K562 (cell line): Measurements from ENCODE around the gene MALAT1. TPM values are rescaled to one million over a fixed set of nuclear protein-coding genes. Genes with fewer than 3 reads are reported as not detected.
A peak's percentile ranks its signal among the peaks of the same experiment; 100 is the strongest.

Experiments used
- ASH1L ChIP-seq: fragments of 450-650 bp; IDR thresholded peaks from 2 replicates; pipeline ENCODE4 v1.6.1; 2018; ENCODE audit warnings: borderline replicate concordance, mild to moderate bottlenecking, low read depth; ENCODE audit not compliant: partially characterized antibody
- CBX1 ChIP-seq: sonication (generic); IDR thresholded peaks from 2 replicates; pipeline ENCODE4 v1.6.1; 2016; ENCODE audit warnings: antibody characterized with exemption, low read depth, mild to moderate bottlenecking
- CEBPB ChIP-seq: fragments of 450-650 bp; IDR thresholded peaks from 2 replicates; pipeline ENCODE4 v1.6.1; 2016; ENCODE audit warnings: missing genetic modification characterization, missing compliant biosample characterization
- EZH2 ChIP-seq: IDR thresholded peaks from 2 replicates; pipeline ENCODE4 v1.6.1; 2012; ENCODE audit warnings: low read depth, mild to moderate bottlenecking, inconsistent platforms, low read length, borderline replicate concordance
- FOXA1 ChIP-seq: fragments of 450-650 bp; IDR thresholded peaks from 2 replicates; pipeline ENCODE4 v1.6.1; 2016; ENCODE audit warnings: mild to moderate bottlenecking, borderline replicate concordance
- ILF3 ChIP-seq: fragments of 450-650 bp; IDR thresholded peaks from 2 replicates; pipeline ENCODE4 v1.6.1; 2018; ENCODE audit warnings: antibody characterized with exemption, mild to moderate bottlenecking, moderate library complexity, borderline replicate concordance
- IRF2 ChIP-seq: sonication (generic); formaldehyde crosslinking; IDR thresholded peaks from 2 replicates; pipeline ENCODE4 v1.8.1; 2022; ENCODE audit warnings: mild to moderate bottlenecking, missing genetic modification reagents
- KAT8 ChIP-seq: fragments of 450-650 bp; IDR thresholded peaks from 2 replicates; pipeline ENCODE4 v1.6.1; 2016; ENCODE audit warnings: low read depth, mild to moderate bottlenecking
- NR4A1 ChIP-seq, 2 experiments: fragments of 250-450 bp in 1 of 2; fragments of 450-650 bp in 1 of 2; sonication (Bioruptor Pico) in 1 of 2; IDR thresholded peaks; 2 replicates each; pipeline versions ENCODE4 v1.4.0 to v1.6.1; 2016 to 2020; ENCODE audit warnings: mild to moderate bottlenecking in 2 of 2, missing compliant biosample characterization in 1 of 2, missing genetic modification characterization in 1 of 2, moderate library complexity in 1 of 2
- POLR2A ChIP-seq: fragments of 450-650 bp; conservative IDR thresholded peaks from 2 replicates; pipeline ENCODE4 v1.6.1; 2016
- SIN3B ChIP-seq: fragments of 450-650 bp; IDR thresholded peaks from 2 replicates; pipeline ENCODE4 v1.6.1; 2017; ENCODE audit warnings: low read depth, mild to moderate bottlenecking, moderate library complexity
- SMARCB1 ChIP-seq: IDR thresholded peaks from 2 replicates; pipeline ENCODE4 v1.6.1; 2011; ENCODE audit warnings: improper control_type of control experiment, low read depth; ENCODE audit not compliant: insufficient read length
- SPI1 ChIP-seq: IDR thresholded peaks from 2 replicates; pipeline ENCODE4 v1.6.1; 2011; ENCODE audit warnings: low read depth, low read length, control low read depth, borderline replicate concordance
- TAF7 ChIP-seq: fragments of 450-650 bp; IDR thresholded peaks from 2 replicates; pipeline ENCODE4 v1.6.1; 2016; ENCODE audit warnings: missing genetic modification characterization, missing compliant biosample characterization
- TCF7L2 ChIP-seq: fragments of 150-350 bp; IDR thresholded peaks from 2 replicates; pipeline ENCODE4 v1.6.1; 2016; ENCODE audit warnings: low read depth, mild to moderate bottlenecking, low read length, moderate library complexity
- TEAD2 ChIP-seq: fragments of 450-650 bp; IDR thresholded peaks from 2 replicates; pipeline ENCODE4 v1.6.1; 2016; ENCODE audit warnings: missing genetic modification characterization, control low read depth, missing compliant biosample characterization
- TOE1 ChIP-seq, 2 experiments: fragments of 450-650 bp in 1 of 2; sonication (generic) in 1 of 2; formaldehyde crosslinking in 1 of 2; IDR thresholded peaks; 2 replicates each; pipeline versions ENCODE4 v1.7.1 to v1.8.0; 2016 to 2022; ENCODE audit warnings: borderline replicate concordance in 2 of 2, mild to moderate bottlenecking in 2 of 2, antibody characterized with exemption in 1 of 2, inconsistent platforms in 1 of 2, low read depth in 1 of 2, missing genetic modification reagents in 1 of 2, moderate library complexity in 1 of 2
- ZBED1 ChIP-seq: IDR thresholded peaks from 2 replicates; pipeline ENCODE4 v1.6.1; 2014
- ZC3H11A ChIP-seq: IDR thresholded peaks from 2 replicates; pipeline ENCODE4 v1.6.1; 2012; ENCODE audit warnings: low read depth, low read length, improper control_type of control experiment
- ZFX ChIP-seq: sonication (generic); formaldehyde crosslinking; IDR thresholded peaks from 2 replicates; pipeline ENCODE4 v1.8.0; 2022; ENCODE audit warnings: mild to moderate bottlenecking, missing genetic modification reagents, moderate library complexity
- ZNF165 ChIP-seq: fragments of 250-450 bp; sonication (Bioruptor Pico); IDR thresholded peaks from 2 replicates; pipeline ENCODE4 v1.4.0; 2020; ENCODE audit warnings: borderline replicate concordance
- ZNF589 ChIP-seq: fragments of 200-800 bp; sonication (Bioruptor generic); IDR thresholded peaks from 2 replicates; pipeline ENCODE4 v1.6.1; 2016; ENCODE audit warnings: low read depth, missing genetic modification characterization, missing compliant biosample characterization
- polyA plus RNA-seq, 8 experiments: library from polyadenylated mRNA; depleted of rRNA in 4 of 8; stranded (reverse) in 5 of 8; unstranded in 3 of 8; fragments of >200 nt; fragmentation: Nextera tagmentation in 2 of 8; fragmentation: Illumina TruSeq in 1 of 8; extraction: Ambion mirVana in 2 of 8; extraction: Trizol in 1 of 8; gene quantifications; 2 replicates each; pipeline versions ENCODE4 v1.2.1 to v1.2.3, GENCODE V29; 2011 to 2014; ENCODE audit warnings: inconsistent platforms in 1 of 8, missing spikeins in 1 of 8
- total RNA-seq, 7 experiments: library from RNA; depleted of rRNA in 6 of 7; stranded (reverse); fragments of >200 nt in 6 of 7; fragmentation: Illumina TruSeq in 2 of 7; extraction: Trizol in 2 of 7; gene quantifications; 2 replicates each; pipeline versions ENCODE4 v1.2.1 to v1.2.3, GENCODE V29; 2011 to 2021; ENCODE audit warnings: low replicate concordance in 1 of 7
- TF ChIP-seq, protein P1 (sequence below): fragments of 450-650 bp; IDR thresholded peaks from 2 replicates; pipeline ENCODE4 v1.6.1; 2016; ENCODE audit warnings: mild to moderate bottlenecking
- TF ChIP-seq, protein P2 (sequence below): sonication (generic); formaldehyde crosslinking; IDR thresholded peaks from 2 replicates; pipeline ENCODE4 v1.8.1; 2022; ENCODE audit warnings: missing genetic modification reagents
- TF ChIP-seq, protein P3 (sequence below): sonication (generic); formaldehyde crosslinking; IDR thresholded peaks from 2 replicates; pipeline ENCODE4 v1.8.0; 2022; ENCODE audit warnings: mild to moderate bottlenecking, low read depth, missing genetic modification reagents

MALAT1 gene
- total and polyA plus RNA-seq, 9 of the 15 experiments (the other 6 are each of a cell fraction or from before 2014, with no cell fraction given) = 363 to 8,715 (median 2,351) TPM

DNA sequence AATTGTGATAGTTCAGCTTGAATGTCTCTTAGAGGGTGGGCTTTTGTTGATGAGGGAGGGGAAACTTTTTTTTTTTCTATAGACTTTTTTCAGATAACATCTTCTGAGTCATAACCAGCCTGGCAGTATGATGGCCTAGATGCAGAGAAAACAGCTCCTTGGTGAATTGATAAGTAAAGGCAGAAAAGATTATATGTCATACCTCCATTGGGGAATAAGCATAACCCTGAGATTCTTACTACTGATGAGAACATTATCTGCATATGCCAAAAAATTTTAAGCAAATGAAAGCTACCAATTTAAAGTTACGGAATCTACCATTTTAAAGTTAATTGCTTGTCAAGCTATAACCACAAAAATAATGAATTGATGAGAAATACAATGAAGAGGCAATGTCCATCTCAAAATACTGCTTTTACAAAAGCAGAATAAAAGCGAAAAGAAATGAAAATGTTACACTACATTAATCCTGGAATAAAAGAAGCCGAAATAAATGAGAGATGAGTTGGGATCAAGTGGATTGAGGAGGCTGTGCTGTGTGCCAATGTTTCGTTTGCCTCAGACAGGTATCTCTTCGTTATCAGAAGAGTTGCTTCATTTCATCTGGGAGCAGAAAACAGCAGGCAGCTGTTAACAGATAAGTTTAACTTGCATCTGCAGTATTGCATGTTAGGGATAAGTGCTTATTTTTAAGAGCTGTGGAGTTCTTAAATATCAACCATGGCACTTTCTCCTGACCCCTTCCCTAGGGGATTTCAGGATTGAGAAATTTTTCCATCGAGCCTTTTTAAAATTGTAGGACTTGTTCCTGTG, 3.9 kb downstream of the MALAT1 start (continued):
- no peak for TF ChIP-seq ZNF589
- TF ChIP-seq TOE1 (IDR thresholded peaks at IDR 0.05; ENCODE audit: borderline replicate concordance) = no peak
- TF ChIP-seq TOE1 (CRISPR knock-in tag; IDR thresholded peaks at IDR 0.05; ENCODE audit: borderline replicate concordance, low read depth) = peak; percentile 54; the same call in 1 of the 2 replicates
- peak; percentile 87 for TF ChIP-seq ILF3
- TF ChIP-seq, protein P1, sequence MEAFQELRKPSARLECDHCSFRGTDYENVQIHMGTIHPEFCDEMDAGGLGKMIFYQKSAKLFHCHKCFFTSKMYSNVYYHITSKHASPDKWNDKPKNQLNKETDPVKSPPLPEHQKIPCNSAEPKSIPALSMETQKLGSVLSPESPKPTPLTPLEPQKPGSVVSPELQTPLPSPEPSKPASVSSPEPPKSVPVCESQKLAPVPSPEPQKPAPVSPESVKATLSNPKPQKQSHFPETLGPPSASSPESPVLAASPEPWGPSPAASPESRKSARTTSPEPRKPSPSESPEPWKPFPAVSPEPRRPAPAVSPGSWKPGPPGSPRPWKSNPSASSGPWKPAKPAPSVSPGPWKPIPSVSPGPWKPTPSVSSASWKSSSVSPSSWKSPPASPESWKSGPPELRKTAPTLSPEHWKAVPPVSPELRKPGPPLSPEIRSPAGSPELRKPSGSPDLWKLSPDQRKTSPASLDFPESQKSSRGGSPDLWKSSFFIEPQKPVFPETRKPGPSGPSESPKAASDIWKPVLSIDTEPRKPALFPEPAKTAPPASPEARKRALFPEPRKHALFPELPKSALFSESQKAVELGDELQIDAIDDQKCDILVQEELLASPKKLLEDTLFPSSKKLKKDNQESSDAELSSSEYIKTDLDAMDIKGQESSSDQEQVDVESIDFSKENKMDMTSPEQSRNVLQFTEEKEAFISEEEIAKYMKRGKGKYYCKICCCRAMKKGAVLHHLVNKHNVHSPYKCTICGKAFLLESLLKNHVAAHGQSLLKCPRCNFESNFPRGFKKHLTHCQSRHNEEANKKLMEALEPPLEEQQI = no peak
- no peak for TF ChIP-seq EZH2
- peak; percentile 19; the same call in 1 of the 2 replicates for TF ChIP-seq ZFX
- TF ChIP-seq TCF7L2 = no peak
- peak; percentile 99 for TF ChIP-seq ZBED1
- TF ChIP-seq CBX1 = no peak
- no peak for TF ChIP-seq SMARCB1
- TF ChIP-seq POLR2A = peak; percentile 94
- TF ChIP-seq ASH1L = no peak
- TF ChIP-seq ZNF165 = no peak
- no peak for TF ChIP-seq ZC3H11A
- no peak for TF ChIP-seq TEAD2 (tag)
- no peak for TF ChIP-seq TAF7 (tag)
- no peak for TF ChIP-seq FOXA1
- no peak for TF ChIP-seq IRF2 (CRISPR knock-in tag)
- TF ChIP-seq SPI1 = no peak
- no peak for TF ChIP-seq KAT8
- TF ChIP-seq SIN3B = no peak
- 0 out of 2 replicates have a peak, but pooled peaks have one; percentile 43 for TF ChIP-seq NR4A1 (CRISPR knock-in tag; IDR thresholded peaks at IDR 0.05)
- no peak for TF ChIP-seq NR4A1 (tag; IDR thresholded peaks at IDR 0.05)
- TF ChIP-seq, protein P2, sequence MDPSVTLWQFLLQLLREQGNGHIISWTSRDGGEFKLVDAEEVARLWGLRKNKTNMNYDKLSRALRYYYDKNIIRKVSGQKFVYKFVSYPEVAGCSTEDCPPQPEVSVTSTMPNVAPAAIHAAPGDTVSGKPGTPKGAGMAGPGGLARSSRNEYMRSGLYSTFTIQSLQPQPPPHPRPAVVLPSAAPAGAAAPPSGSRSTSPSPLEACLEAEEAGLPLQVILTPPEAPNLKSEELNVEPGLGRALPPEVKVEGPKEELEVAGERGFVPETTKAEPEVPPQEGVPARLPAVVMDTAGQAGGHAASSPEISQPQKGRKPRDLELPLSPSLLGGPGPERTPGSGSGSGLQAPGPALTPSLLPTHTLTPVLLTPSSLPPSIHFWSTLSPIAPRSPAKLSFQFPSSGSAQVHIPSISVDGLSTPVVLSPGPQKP (CRISPR knock-in tag) = no peak
- TF ChIP-seq, protein P3, sequence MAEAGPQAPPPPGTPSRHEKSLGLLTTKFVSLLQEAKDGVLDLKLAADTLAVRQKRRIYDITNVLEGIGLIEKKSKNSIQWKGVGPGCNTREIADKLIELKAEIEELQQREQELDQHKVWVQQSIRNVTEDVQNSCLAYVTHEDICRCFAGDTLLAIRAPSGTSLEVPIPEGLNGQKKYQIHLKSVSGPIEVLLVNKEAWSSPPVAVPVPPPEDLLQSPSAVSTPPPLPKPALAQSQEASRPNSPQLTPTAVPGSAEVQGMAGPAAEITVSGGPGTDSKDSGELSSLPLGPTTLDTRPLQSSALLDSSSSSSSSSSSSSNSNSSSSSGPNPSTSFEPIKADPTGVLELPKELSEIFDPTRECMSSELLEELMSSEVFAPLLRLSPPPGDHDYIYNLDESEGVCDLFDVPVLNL = 0 out of 2 replicates have a peak, but pooled peaks have one; percentile 41
- TF ChIP-seq CEBPB = peak; percentile 84
